Hypothalamus (tissue), 51 donors: Measurements from ENCODE around the gene LEKR1.

Experiments
- DNase-seq, 51 donors: peaks; one replicate each; lab custom pipeline; 2025; lab: John Stamatoyannopoulos, UW

Gene LEKR1

GRCh38 chr3:157092230-157092629, 266.1 kb downstream of the LEKR1 start:
- DNase-seq = no peak

GRCh38 chr3:157093096-157093495, 266.9 kb downstream of the LEKR1 start:
- DNase-seq = no peak

- DNase-seq = no peak
These were observed 268.1 kb downstream of the LEKR1 start for GRCh38 chr3:157094301-157094700.

GRCh38 chr3:157094751-157095480, 268.8 kb downstream of the LEKR1 start:
- no peak for DNase-seq
